SK-N-SH (cell line): Measurements from ENCODE around the gene RBM34. TPM values are rescaled to one million over a fixed set of nuclear protein-coding genes. Genes with fewer than 3 reads are reported as not detected.
"Not testable (repeated sequence)": the region's sequence is repeated elsewhere in the genome, so short reads cannot be mapped to it uniquely, and the experiment has no call there.

ENCODE experiments used
- CTCF ChIA-PET: fragments of 300-600, 350-600 bp; formaldehyde crosslinking; extraction: SDS; loops from one replicate; lab custom pipeline; 2021; lab: Yijun Ruan, JAX
- POLR2A ChIA-PET: fragments of 350-600 bp; sonication (Branson Sonifier 250); formaldehyde crosslinking; extraction: SDS; loops from one replicate; lab custom pipeline; 2020; ENCODE audit warnings: antibody characterized with exemption, inconsistent platforms; lab: Yijun Ruan, JAX
- DNase-seq: peaks from one replicate; pipeline ENCODE4 v3.0.0; 2012
- H2AFZ ChIP-seq: fragments of 200-600 bp; sonication (generic); 2 replicates; pipeline ENCODE4 v1.8.1; 2016; ENCODE audit warnings: antibody characterized with exemption, mild to moderate bottlenecking, low read depth
- H3F3A ChIP-seq: fragments of 200-600 bp; sonication (generic); replicated peaks from 2 replicates; pipeline ENCODE3; 2016; ENCODE audit warnings: antibody characterized with exemption, mild to moderate bottlenecking; ENCODE audit not compliant: insufficient read depth
- H3K27ac ChIP-seq, 2 experiments: fragments of 200-500 bp in 1 of 2; fragments of 200-600 bp in 1 of 2; sonication (Bioruptor generic) in 1 of 2; sonication (generic), shearing (Covaris generic) in 1 of 2; 2 replicates each; pipeline versions ENCODE4 v1.5.1 to v1.6.1; 2014 to 2016; ENCODE audit warnings: low read depth in 2 of 2, inconsistent platforms in 1 of 2, low read length in 1 of 2, mild to moderate bottlenecking in 1 of 2, mixed read lengths in 1 of 2
- H3K27me3 ChIP-seq: fragments of 200-600 bp; sonication (generic), shearing (Covaris generic); 2 replicates; pipeline ENCODE4 v1.6.1; 2016; ENCODE audit warnings: mixed run types; ENCODE audit not compliant: insufficient read depth
- H3K36me3 ChIP-seq, 2 experiments: fragments of 200-500 bp in 1 of 2; fragments of 200-600 bp in 1 of 2; sonication (Bioruptor generic) in 1 of 2; sonication (generic) in 1 of 2; replicated peaks in 1 of 2; 2 replicates each; pipeline versions ENCODE3 to v1.5.1; 2014 to 2016; ENCODE audit warnings: low read length in 1 of 2, mild to moderate bottlenecking in 1 of 2; ENCODE audit not compliant: insufficient read depth in 2 of 2, control insufficient read depth in 1 of 2
- H3K4me1 ChIP-seq, 2 experiments: fragments of 200-500 bp in 1 of 2; fragments of 200-600 bp in 1 of 2; sonication (Bioruptor generic) in 1 of 2; sonication (generic), shearing (Covaris generic) in 1 of 2; 2 replicates each; pipeline versions ENCODE4 v1.5.1 to v1.6.1; 2014 to 2016; ENCODE audit warnings: low read depth in 1 of 2, low read length in 1 of 2, mixed run types in 1 of 2; ENCODE audit not compliant: insufficient read depth in 2 of 2, control insufficient read depth in 1 of 2
- H3K4me2 ChIP-seq: fragments of 200-600 bp; sonication (generic), shearing (Covaris generic); 2 replicates; pipeline ENCODE4 v1.6.1; 2017; ENCODE audit warnings: mixed run types
- H3K4me3 ChIP-seq, 2 experiments: fragments of 200-500 bp in 1 of 2; fragments of 200-600 bp in 1 of 2; sonication (Bioruptor generic) in 1 of 2; sonication (generic), shearing (Covaris generic) in 1 of 2; 2 replicates each; pipeline versions ENCODE4 v1.5.1 to v1.8.1; 2014 to 2016; ENCODE audit warnings: low read depth in 2 of 2, inconsistent platforms in 1 of 2, low read length in 1 of 2, mild to moderate bottlenecking in 1 of 2, mixed read lengths in 1 of 2, moderate library complexity in 1 of 2
- H3K79me2 ChIP-seq: fragments of 200-600 bp; sonication (generic); 2 replicates; pipeline ENCODE4 v1.8.1; 2017; ENCODE audit warnings: mild to moderate bottlenecking; ENCODE audit not compliant: insufficient read depth
- H3K9ac ChIP-seq: fragments of 200-600 bp; sonication (generic); 2 replicates; pipeline ENCODE4 v1.6.1; 2017; ENCODE audit warnings: mixed run types
- H3K9me2 ChIP-seq: fragments of 200-600 bp; sonication (generic); 2 replicates; pipeline ENCODE4 v1.6.1; 2017; ENCODE audit warnings: mixed run types
- H3K9me3 ChIP-seq: fragments of 200-600 bp; sonication (generic); 2 replicates; pipeline ENCODE4 v1.6.1; 2017; ENCODE audit warnings: mixed run types, mild to moderate bottlenecking, moderate library complexity
- H4K20me1 ChIP-seq: fragments of 200-600 bp; sonication (generic); 2 replicates; pipeline ENCODE4 v1.6.1; 2017; ENCODE audit warnings: mild to moderate bottlenecking, mixed run types; ENCODE audit not compliant: insufficient read depth
- ELF1 ChIP-seq: IDR thresholded peaks from 2 replicates; pipeline ENCODE4 v1.4.0; 2012
- EP300 ChIP-seq, 2 experiments: IDR thresholded peaks; 2 replicates each; pipeline versions ENCODE4 v1.4.0 to v1.6.1; 2012; ENCODE audit warnings: borderline replicate concordance in 1 of 2, low read depth in 1 of 2, low read length in 1 of 2
- FOXJ3 ChIP-seq: sonication (generic); formaldehyde crosslinking; IDR thresholded peaks from 2 replicates; pipeline ENCODE4 v1.5.1; 2020; ENCODE audit warnings: mild to moderate bottlenecking, missing genetic modification reagents
- TCF12 ChIP-seq: IDR thresholded peaks from 2 replicates; pipeline ENCODE4 v1.4.0; 2012
- YY1 ChIP-seq: IDR thresholded peaks from 2 replicates; pipeline ENCODE4 v1.4.0; 2012; ENCODE audit warnings: low read depth, mild to moderate bottlenecking
- WGBS: methylation state at CpG from one replicate; pipeline ENCODE4 v1.1.6; 2017; ENCODE audit warnings: low lambda C conversion rate; 5-methylcytosine and 5-hydroxymethylcytosine counted together
- polyA plus RNA-seq, 3 experiments: library from polyadenylated mRNA; depleted of rRNA; stranded (reverse); fragments of >200 nt; gene quantifications; 2 replicates each; pipeline ENCODE4 v1.2.3, GENCODE V29; 2012
- small RNA-seq, 7 experiments: library from RNA; depleted of rRNA; stranded (forward); fragments of <200 nt; gene quantifications; one replicate each; pipeline ENCODE3, GENCODE V24; 2012
- TF ChIP-seq, protein P1 (sequence below): IDR thresholded peaks from 2 replicates; pipeline ENCODE4 v1.4.0; 2012; ENCODE audit warnings: low read depth
- TF ChIP-seq, protein P2 (sequence below): IDR thresholded peaks from 2 replicates; pipeline ENCODE4 v1.4.0; 2012; ENCODE audit warnings: low read depth, borderline replicate concordance
- TF ChIP-seq, protein P3 (sequence below): IDR thresholded peaks from 2 replicates; pipeline ENCODE4 v1.6.1; 2012; ENCODE audit warnings: mild to moderate bottlenecking, low read depth, low read length, moderate library complexity

RBM34 gene
- polyA plus RNA-seq, 1 of the 3 experiments (the other 2 are of a cell fraction): 39.9 TPM

DNA sequence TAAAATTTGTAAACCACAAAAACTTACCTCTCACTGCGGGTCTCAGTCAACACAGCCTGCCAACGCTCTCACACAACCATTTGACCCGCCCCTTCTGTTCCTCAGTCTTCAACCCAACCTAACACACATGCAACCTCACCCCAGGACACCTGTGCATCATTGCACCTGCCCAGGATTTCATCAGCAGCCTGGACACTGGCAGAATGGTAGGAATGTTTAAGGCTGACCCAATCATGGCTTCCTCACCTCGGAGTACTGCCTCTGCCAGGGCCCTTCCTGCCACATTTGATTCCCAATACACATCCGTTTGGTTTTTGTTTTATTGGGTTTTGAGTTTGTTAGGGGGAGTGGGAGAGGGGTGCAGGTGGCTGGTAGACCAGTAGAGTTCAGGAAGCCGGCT lies 73.1 kb downstream of the RBM34 start:
- Histone ChIP-seq H3F3A (peaks cover 7% of the 10 kb centered on the region), H3K79me2 (no peaks in the 10 kb centered on the region), H3K27me3 (no peaks in the 10 kb centered on the region), H2AFZ (no peak overlapping the region), H4K20me1 (no peaks in the 10 kb centered on the region), H3K9me2 (no peaks in the 10 kb centered on the region), H3K27ac (no peak overlapping the region), H3K4me1 (peaks cover 11 to 15% of the 10 kb centered on the region in 2 experiments; a peak in 3 of 4 replicates), H3K9ac (no peak overlapping the region), H3K4me2 (no peak overlapping the region), H3K36me3 (no peaks in the 10 kb centered on the region), H3K4me3 (no peak overlapping the region), H3K9me3 (no peaks in the 10 kb centered on the region)
- ChIA-PET POLR2A (no interaction called here), CTCF (interaction anchor here (0.6 to 4.0 kb wide), 4 partner anchors 17 to 974 kb away, joined by 3 to 24 read pairs (median 8); no protein-coding TSS in a partner anchor)
- TF ChIP-seq, protein P1, sequence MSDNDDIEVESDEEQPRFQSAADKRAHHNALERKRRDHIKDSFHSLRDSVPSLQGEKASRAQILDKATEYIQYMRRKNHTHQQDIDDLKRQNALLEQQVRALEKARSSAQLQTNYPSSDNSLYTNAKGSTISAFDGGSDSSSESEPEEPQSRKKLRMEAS: no peak
- TF ChIP-seq ELF1 (no peak), YY1 (no peak), FOXJ3 (no peak), EP300 (IDR thresholded peaks at IDR 0.05; ENCODE audit: borderline replicate concordance in 1 of 2, low read depth in 1 of 2, low read length in 1 of 2) (no peak), TCF12 (no peak)
- TF ChIP-seq, protein P2, sequence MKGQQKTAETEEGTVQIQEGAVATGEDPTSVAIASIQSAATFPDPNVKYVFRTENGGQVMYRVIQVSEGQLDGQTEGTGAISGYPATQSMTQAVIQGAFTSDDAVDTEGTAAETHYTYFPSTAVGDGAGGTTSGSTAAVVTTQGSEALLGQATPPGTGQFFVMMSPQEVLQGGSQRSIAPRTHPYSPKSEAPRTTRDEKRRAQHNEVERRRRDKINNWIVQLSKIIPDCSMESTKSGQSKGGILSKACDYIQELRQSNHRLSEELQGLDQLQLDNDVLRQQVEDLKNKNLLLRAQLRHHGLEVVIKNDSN: no peak
- TF ChIP-seq, protein P3, sequence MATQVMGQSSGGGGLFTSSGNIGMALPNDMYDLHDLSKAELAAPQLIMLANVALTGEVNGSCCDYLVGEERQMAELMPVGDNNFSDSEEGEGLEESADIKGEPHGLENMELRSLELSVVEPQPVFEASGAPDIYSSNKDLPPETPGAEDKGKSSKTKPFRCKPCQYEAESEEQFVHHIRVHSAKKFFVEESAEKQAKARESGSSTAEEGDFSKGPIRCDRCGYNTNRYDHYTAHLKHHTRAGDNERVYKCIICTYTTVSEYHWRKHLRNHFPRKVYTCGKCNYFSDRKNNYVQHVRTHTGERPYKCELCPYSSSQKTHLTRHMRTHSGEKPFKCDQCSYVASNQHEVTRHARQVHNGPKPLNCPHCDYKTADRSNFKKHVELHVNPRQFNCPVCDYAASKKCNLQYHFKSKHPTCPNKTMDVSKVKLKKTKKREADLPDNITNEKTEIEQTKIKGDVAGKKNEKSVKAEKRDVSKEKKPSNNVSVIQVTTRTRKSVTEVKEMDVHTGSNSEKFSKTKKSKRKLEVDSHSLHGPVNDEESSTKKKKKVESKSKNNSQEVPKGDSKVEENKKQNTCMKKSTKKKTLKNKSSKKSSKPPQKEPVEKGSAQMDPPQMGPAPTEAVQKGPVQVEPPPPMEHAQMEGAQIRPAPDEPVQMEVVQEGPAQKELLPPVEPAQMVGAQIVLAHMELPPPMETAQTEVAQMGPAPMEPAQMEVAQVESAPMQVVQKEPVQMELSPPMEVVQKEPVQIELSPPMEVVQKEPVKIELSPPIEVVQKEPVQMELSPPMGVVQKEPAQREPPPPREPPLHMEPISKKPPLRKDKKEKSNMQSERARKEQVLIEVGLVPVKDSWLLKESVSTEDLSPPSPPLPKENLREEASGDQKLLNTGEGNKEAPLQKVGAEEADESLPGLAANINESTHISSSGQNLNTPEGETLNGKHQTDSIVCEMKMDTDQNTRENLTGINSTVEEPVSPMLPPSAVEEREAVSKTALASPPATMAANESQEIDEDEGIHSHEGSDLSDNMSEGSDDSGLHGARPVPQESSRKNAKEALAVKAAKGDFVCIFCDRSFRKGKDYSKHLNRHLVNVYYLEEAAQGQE: no peak
- WGBS: 94% methylated on average over 6 of the region's 6 CpGs
- no peak for DNase-seq

DNA sequence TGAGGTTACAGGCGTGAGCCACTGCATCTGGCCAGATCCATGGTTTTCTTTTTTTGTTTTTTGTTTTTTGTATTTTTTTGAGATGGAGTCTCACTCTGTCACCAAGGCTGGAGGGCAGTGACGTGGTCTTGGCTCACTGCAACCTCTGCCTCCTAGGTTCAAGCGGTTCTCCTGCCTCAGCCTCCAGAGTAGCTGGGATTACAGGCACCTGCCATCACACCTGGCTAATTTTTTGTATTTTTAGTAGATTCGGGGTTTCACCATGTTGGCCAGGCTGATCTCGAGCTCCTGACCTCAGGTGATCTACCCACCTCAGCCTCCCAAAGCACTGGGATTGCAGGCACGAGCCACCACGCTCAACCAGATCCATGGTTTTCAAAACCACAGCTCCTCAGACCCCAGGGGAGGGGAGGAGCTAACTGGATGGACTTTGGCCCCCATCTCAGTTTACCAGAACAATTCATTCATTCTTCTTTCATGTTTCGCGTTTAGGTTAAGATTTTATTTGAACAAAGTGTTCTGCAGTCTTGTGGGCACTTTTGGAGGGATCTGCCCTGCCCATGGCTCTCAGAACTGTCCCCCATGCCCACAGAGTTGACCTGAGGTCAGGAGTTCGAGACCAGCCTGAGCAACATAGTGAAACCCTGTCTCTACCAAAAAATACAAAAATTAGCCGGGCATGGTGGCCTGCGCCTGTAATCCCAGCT lies 75.5 kb downstream of the RBM34 start:
- H3K4me3 ChIP-seq, H3K4me2 ChIP-seq, H3K9ac ChIP-seq, DNase-seq, POLR2A ChIA-PET, H4K20me1 ChIP-seq, H3K27ac ChIP-seq, H3K36me3 ChIP-seq, H3K79me2 ChIP-seq, H3K27me3 ChIP-seq, H3K9me2 ChIP-seq, H3K9me3 ChIP-seq, H2AFZ ChIP-seq: not testable (repeated sequence)
- CTCF ChIA-PET: interaction anchor here (0.7 to 1.7 kb wide), 4 partner anchors 362 to 599 kb away, joined by 3 to 7 read pairs (median 6); no protein-coding TSS in a partner anchor
- H3F3A ChIP-seq: peaks cover 11% of the 10 kb centered on the region
- WGBS: 92% methylated on average over 12 of the region's 12 CpGs
- H3K4me1 ChIP-seq: peaks cover 11 to 14% of the 10 kb centered on the region in 2 experiments; a peak in 3 of 4 replicates

Small RNAs within 50 kb of the gene (small RNA-seq; reads per million reads assigned to genes)
- gene AL732292.1: 0 reads per million in 7 experiments
- 0 to 2.9 (median 0) reads per million in 7 experiments for gene MIR4753
- gene SNORA14B: 0.19 to 53.9 (median 3.9) reads per million in 7 experiments

Other genes starting within 250 kb of the RBM34 start
- 71.3 and 86.2 TPM in 2 replicates for gene TOMM20, start 32.4 kb downstream of the RBM34 start, polyA plus RNA-seq (2012; rRNA removed)
- gene ARID4B, start 166.9 kb upstream of the RBM34 start, polyA plus RNA-seq (2012; rRNA removed): 4.4 and 5.6 TPM in 2 replicates
- 15.7 and 18.5 TPM in 2 replicates for gene GGPS1, start 167.3 kb upstream of the RBM34 start, polyA plus RNA-seq (2012; rRNA removed)
- gene TBCE, start 206.2 kb upstream of the RBM34 start, polyA plus RNA-seq (2012; rRNA removed): 18.3 and 26.2 TPM in 2 replicates